B cell (primary cell): ENCODE measurements around the gene TOP1.

ENCODE experiments used
- EZH2 ChIP-seq: IDR thresholded peaks from 2 replicates; pipeline ENCODE4 v1.6.1; 2012; ENCODE audit warnings: borderline replicate concordance, low read depth, mild to moderate bottlenecking, moderate library complexity, low read length; ENCODE audit not compliant: insufficient read depth, poor library complexity, severe bottlenecking
- TF ChIP-seq, protein P1 (sequence below): fragments of 200-600 bp; IDR thresholded peaks from one replicate; pipeline ENCODE4 v1.8.0; 2022; ENCODE audit warnings: antibody characterized with exemption, mild to moderate bottlenecking

DNA sequence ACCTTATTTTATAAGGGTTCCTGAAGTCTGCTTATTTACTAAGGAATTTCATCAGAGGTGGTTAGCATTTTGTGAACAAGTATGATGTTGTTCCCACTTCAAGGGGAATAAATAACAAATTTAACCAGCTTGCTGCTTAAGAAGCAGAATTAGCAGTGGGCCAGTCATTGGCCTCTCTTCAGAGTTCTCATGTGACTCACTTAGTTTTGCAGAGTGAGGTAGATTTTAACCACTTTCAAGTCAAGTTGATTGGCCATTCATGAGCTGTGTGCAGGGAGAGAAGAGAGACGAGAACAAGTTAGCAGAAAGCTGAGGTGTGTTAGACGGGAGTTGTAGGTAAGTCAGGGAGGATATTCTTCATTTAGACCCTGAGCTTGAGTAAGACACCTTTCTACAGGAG, 18.1 kb downstream of the TOP1 start:
- TF ChIP-seq, protein P1, sequence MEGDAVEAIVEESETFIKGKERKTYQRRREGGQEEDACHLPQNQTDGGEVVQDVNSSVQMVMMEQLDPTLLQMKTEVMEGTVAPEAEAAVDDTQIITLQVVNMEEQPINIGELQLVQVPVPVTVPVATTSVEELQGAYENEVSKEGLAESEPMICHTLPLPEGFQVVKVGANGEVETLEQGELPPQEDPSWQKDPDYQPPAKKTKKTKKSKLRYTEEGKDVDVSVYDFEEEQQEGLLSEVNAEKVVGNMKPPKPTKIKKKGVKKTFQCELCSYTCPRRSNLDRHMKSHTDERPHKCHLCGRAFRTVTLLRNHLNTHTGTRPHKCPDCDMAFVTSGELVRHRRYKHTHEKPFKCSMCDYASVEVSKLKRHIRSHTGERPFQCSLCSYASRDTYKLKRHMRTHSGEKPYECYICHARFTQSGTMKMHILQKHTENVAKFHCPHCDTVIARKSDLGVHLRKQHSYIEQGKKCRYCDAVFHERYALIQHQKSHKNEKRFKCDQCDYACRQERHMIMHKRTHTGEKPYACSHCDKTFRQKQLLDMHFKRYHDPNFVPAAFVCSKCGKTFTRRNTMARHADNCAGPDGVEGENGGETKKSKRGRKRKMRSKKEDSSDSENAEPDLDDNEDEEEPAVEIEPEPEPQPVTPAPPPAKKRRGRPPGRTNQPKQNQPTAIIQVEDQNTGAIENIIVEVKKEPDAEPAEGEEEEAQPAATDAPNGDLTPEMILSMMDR, result no peak
- TF ChIP-seq EZH2, result no peak
